Glomerular endothelial cell (primary cell): ENCODE data around the gene EFNA4. TPM values are rescaled to one million over a fixed set of nuclear protein-coding genes. Genes with fewer than 3 reads are reported as not detected.

Experiments used
- DNase-seq: peaks from one replicate; pipeline ENCODE4 v3.0.0-alpha.2; 2011; ENCODE audit warnings: low read depth, low spot score; ENCODE audit errors: extremely low read depth
- total RNA-seq: library from RNA; depleted of rRNA; stranded (reverse); fragments of >200 nt; gene quantifications from 2 replicates; pipeline ENCODE4 v1.2.3, GENCODE V29; 2015

Gene EFNA4
- total RNA-seq, 1 donor from 2014 or later = 25.1 TPM

GRCh38 chr1:155032886-155033285 lies 30.7 kb upstream of the EFNA4 start:
- DNase-seq = no peak

GRCh38 chr1:155033524-155033923 lies 30.0 kb upstream of the EFNA4 start, which contains the start of the genes DCST1 and DCST2:
Gene DCST1 (plus strand): TSS chr1:155033824. CDS start chr1:155034037, 213 bp downstream.
Gene DCST2 (minus strand): TSS chr1:155033781. CDS start chr1:155033701, 80 bp downstream.
- no peak for DNase-seq

GRCh38 chr1:155034318-155035208 lies 29.0 kb upstream of the EFNA4 start:
- DNase-seq = no peak

- DNase-seq = no peak
Observed at GRCh38 chr1:155035936-155036335, 27.6 kb upstream of the EFNA4 start.

- DNase-seq = no peak
Observed at GRCh38 chr1:155037043-155037442, 26.5 kb upstream of the EFNA4 start.

- DNase-seq = no peak
Observed at GRCh38 chr1:155037851-155038441, 25.6 kb upstream of the EFNA4 start.

- no peak for DNase-seq
Observed at GRCh38 chr1:155038602-155039307, 24.8 kb upstream of the EFNA4 start.

GRCh38 chr1:155039308-155039669 lies 24.3 kb upstream of the EFNA4 start:
- DNase-seq = no peak

- DNase-seq = no peak
Observed at GRCh38 chr1:155040358-155041093, 23.0 kb upstream of the EFNA4 start.

- DNase-seq = no peak
Observed at GRCh38 chr1:155042789-155043188, 20.8 kb upstream of the EFNA4 start.

GRCh38 chr1:155043301-155043702 lies 20.2 kb upstream of the EFNA4 start:
- no peak for DNase-seq

GRCh38 chr1:155043793-155044192 lies 19.7 kb upstream of the EFNA4 start:
- DNase-seq = no peak

GRCh38 chr1:155044365-155044764 lies 19.2 kb upstream of the EFNA4 start:
- DNase-seq = no peak

GRCh38 chr1:155044812-155045657 lies 18.5 kb upstream of the EFNA4 start:
- DNase-seq = peak; percentile 57

- no peak for DNase-seq
Observed at GRCh38 chr1:155048449-155049334, 14.8 kb upstream of the EFNA4 start.

GRCh38 chr1:155049651-155050559 lies 13.6 kb upstream of the EFNA4 start:
- DNase-seq = no peak

- DNase-seq = no peak
Observed at GRCh38 chr1:155050560-155051341, 12.8 kb upstream of the EFNA4 start, which contains the start of gene ADAM15. Gene ADAM15 (plus strand): TSS chr1:155051316. CDS start chr1:155051387, 71 bp downstream.
